IPS-11a (cell line): Measurements from ENCODE around the gene DHX38.

Experiments used
- H3K4me3 ChIP-seq: one replicate; pipeline ENCODE4 v1.5.1; 2013; ENCODE audit warnings: low read depth, low read length, control low read depth

Gene DHX38

GRCh38 chr16:72162105-72162692 lies 68.6 kb downstream of the DHX38 start:
- H3K4me3 ChIP-seq = no peak overlapping the region
